ENCODE results near the gene RSU1. TPM values are rescaled to one million over a fixed set of nuclear protein-coding genes. Genes with fewer than 3 reads are reported as not detected.

The RSU1 gene
- total RNA-seq, 1 experiment from 2014 or later: 29.5 TPM

DNA sequence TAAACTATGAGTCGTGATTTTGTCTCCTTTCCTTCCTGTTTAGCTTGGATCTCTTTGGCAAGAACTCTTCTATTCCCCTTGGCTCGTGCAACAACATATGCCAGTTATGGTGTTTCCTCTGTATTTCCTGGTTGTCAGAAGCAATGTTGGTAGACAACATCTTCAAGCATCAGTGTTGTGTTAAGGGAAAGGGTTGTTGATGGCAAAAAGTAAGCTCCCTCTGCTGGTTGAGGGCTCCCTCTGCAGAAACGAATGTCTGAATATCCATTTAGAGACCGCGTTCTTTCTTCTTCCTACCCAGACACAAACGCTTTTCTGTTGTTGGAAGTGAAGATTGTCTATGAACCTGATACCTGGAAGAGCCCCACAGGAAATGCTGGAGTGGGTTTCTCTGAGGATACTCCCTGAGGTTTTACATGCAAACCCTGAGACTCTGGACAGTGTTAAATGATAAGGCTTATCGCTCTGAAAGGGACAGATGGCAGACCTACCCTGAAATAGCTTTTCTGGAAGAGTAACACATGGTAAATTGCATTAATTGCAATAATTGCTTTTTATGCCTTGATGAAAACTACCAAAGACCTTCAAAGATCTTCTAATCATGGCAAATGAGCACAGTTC is 272.0 kb downstream of the RSU1 start:
- Histone ChIP-seq H3K9me3 (ENCODE audit: control insufficient read depth in 1 of 2, insufficient read depth in 1 of 2, low read depth in 1 of 2, low read length in 2 of 2) (no peaks in the 10 kb centered on the region), H3K27me3 (ENCODE audit: insufficient read depth, low read length) (no peaks in the 10 kb centered on the region), H3K4me1 (ENCODE audit: control insufficient read depth in 1 of 2, insufficient read depth in 2 of 2, low read length in 2 of 2) (no peaks in the 10 kb centered on the region), H4K20me1 (ENCODE audit: insufficient read depth) (no peaks in the 10 kb centered on the region), H3K79me2 (ENCODE audit: insufficient read depth, low read length) (no peaks in the 10 kb centered on the region), H3K27ac (ENCODE audit: low read depth, low read length) (no peak overlapping the region), H2AFZ (ENCODE audit: low read depth, low read length, poor library complexity, severe bottlenecking) (no peak overlapping the region), H3K36me3 (ENCODE audit: control insufficient read depth in 1 of 2, insufficient read depth in 2 of 2, low read length in 2 of 2) (no peaks in the 10 kb centered on the region), H3K9ac (ENCODE audit: low read length) (no peak overlapping the region), H3K4me3 (replicated peaks in 1 of 2; ENCODE audit: low read depth in 1 of 2, low read length in 2 of 2) (no peak overlapping the region), H3K4me2 (ENCODE audit: low read length) (no peak overlapping the region), H3K9me2 (ENCODE audit: insufficient read depth) (no peaks in the 10 kb centered on the region)
- ATAC-seq (peak; percentile 72), DNase-seq (ENCODE audit: low read depth, low spot score) (peak; percentile 6)
- BruUV-seq (replicated peaks): no TSS peak
- CTCF ChIA-PET: interaction anchor here (0.7 to 1.1 kb wide), 3 partner anchors 19 to 642 kb away, joined by 3 to 4 read pairs (median 3); no protein-coding TSS in a partner anchor
- RAD21 ChIA-PET (ENCODE audit: low non-redundant PET in 1 of 2, low total read pairs in 2 of 2, uncharacterized antibody in 2 of 2, unreplicated experiment in 2 of 2): no interaction called here
- intact Hi-C loops (cut with micrococcal nuclease): loop anchor here (1.0 to 2.0 kb wide), 3 partner anchors 230 to 666 kb away; no protein-coding TSS in a partner anchor
- no peak for TF ChIP-seq ZBTB33 (IDR thresholded peaks at IDR 0.05; ENCODE audit: extremely low read depth, insufficient replicate concordance, low read length)
- TF ChIP-seq, protein P1, sequence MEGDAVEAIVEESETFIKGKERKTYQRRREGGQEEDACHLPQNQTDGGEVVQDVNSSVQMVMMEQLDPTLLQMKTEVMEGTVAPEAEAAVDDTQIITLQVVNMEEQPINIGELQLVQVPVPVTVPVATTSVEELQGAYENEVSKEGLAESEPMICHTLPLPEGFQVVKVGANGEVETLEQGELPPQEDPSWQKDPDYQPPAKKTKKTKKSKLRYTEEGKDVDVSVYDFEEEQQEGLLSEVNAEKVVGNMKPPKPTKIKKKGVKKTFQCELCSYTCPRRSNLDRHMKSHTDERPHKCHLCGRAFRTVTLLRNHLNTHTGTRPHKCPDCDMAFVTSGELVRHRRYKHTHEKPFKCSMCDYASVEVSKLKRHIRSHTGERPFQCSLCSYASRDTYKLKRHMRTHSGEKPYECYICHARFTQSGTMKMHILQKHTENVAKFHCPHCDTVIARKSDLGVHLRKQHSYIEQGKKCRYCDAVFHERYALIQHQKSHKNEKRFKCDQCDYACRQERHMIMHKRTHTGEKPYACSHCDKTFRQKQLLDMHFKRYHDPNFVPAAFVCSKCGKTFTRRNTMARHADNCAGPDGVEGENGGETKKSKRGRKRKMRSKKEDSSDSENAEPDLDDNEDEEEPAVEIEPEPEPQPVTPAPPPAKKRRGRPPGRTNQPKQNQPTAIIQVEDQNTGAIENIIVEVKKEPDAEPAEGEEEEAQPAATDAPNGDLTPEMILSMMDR (IDR thresholded peaks at IDR 0.05 in 2 of 3, conservative IDR thresholded peaks at IDR 0.05 in 1 of 3; ENCODE audit: borderline replicate concordance in 1 of 3, insufficient read depth in 1 of 3, low read depth in 2 of 3, low read length in 2 of 3): peak; percentile 27 to 74 (median 70); a peak in 5 of 6 replicates
- TF ChIP-seq RAD21 (IDR thresholded peaks at IDR 0.05; ENCODE audit: low read depth): peak; percentile 50
- POLR2A ChIA-PET: no interaction called here
